Keratinocyte (primary cell): ENCODE data around the gene TMEM169. TPM values are rescaled to one million over a fixed set of nuclear protein-coding genes. Genes with fewer than 3 reads are reported as not detected.

Experiments used
- DNase-seq: peaks from one replicate; pipeline ENCODE4 v3.0.0-alpha.2; 2011; ENCODE audit warnings: low read depth, missing footprints, low spot score
- FAIRE-seq: peaks from 2 replicates; lab custom pipeline; 2011; peaks lifted over from hg19 to GRCh38; lab: Jason Lieb, UNC
- H2AFZ ChIP-seq: 2 replicates; pipeline ENCODE4 v1.6.0; 2012; ENCODE audit warnings: low read length, control low read depth, inconsistent platforms; ENCODE audit not compliant: control insufficient read depth
- H3K27ac ChIP-seq: 2 replicates; pipeline ENCODE4 v1.5.1; 2011; ENCODE audit warnings: low read length; ENCODE audit not compliant: control insufficient read depth, insufficient read depth
- H3K27me3 ChIP-seq: 3 replicates; pipeline ENCODE4 v1.6.0; 2011; ENCODE audit warnings: low read length; ENCODE audit not compliant: control insufficient read depth, insufficient read depth; ENCODE audit errors: extremely low read depth
- H3K36me3 ChIP-seq, 2 experiments: 2 replicates in 1 of 2; 3 replicates in 1 of 2; pipeline ENCODE4 v1.5.1; 2011; ENCODE audit warnings: low read length in 2 of 2, mild to moderate bottlenecking in 1 of 2; ENCODE audit not compliant: control insufficient read depth in 2 of 2, insufficient read depth in 2 of 2; ENCODE audit errors: extremely low read depth in 1 of 2
- H3K4me1 ChIP-seq: 3 replicates; pipeline ENCODE4 v1.5.1; 2011; ENCODE audit warnings: low read length; ENCODE audit not compliant: control insufficient read depth, insufficient read depth; ENCODE audit errors: extremely low read depth
- H3K4me2 ChIP-seq: 3 replicates; pipeline ENCODE4 v1.6.0; 2011; ENCODE audit warnings: low read depth, low read length; ENCODE audit not compliant: control insufficient read depth, insufficient read depth; ENCODE audit errors: extremely low read depth
- H3K4me3 ChIP-seq, 3 experiments: fragments of 200-600 bp in 1 of 3; sonication (generic) in 1 of 3; 2 replicates in 2 of 3; 3 replicates in 1 of 3; pipeline ENCODE4 v1.5.1; 2011 to 2016; ENCODE audit warnings: low read length in 3 of 3, mild to moderate bottlenecking in 3 of 3, control low read depth in 2 of 3, inconsistent platforms in 1 of 3, low read depth in 1 of 3, mixed read lengths in 1 of 3, mixed run types in 1 of 3, moderate library complexity in 1 of 3; ENCODE audit not compliant: control insufficient read depth in 2 of 3, insufficient read depth in 2 of 3; ENCODE audit errors: extremely low read depth in 1 of 3
- H3K79me2 ChIP-seq: 2 replicates; pipeline ENCODE4 v1.6.0; 2012; ENCODE audit warnings: low read length; ENCODE audit not compliant: control insufficient read depth, insufficient read depth
- H3K9ac ChIP-seq: 3 replicates; pipeline ENCODE4 v1.6.0; 2011; ENCODE audit warnings: low read length; ENCODE audit not compliant: control insufficient read depth, insufficient read depth; ENCODE audit errors: extremely low read depth
- H3K9me1 ChIP-seq: 3 replicates; pipeline ENCODE4 v1.6.0; 2011; ENCODE audit warnings: low read length; ENCODE audit not compliant: control insufficient read depth, insufficient read depth; ENCODE audit errors: extremely low read depth
- H3K9me3 ChIP-seq: 2 replicates; pipeline ENCODE4 v1.5.1; 2012; ENCODE audit warnings: low read depth, low read length; ENCODE audit not compliant: control insufficient read depth
- H4K20me1 ChIP-seq: 3 replicates; pipeline ENCODE4 v1.6.0; 2011; ENCODE audit warnings: low read length; ENCODE audit not compliant: control insufficient read depth, insufficient read depth; ENCODE audit errors: extremely low read depth
- EZH2 ChIP-seq: IDR thresholded peaks from one replicate; pipeline ENCODE4 v1.6.1; 2012; ENCODE audit warnings: inconsistent platforms, mild to moderate bottlenecking, low read length, moderate library complexity
- dilution Hi-C: fragments of 300-500 bp; cut with MboI; formaldehyde crosslinking; loops from one replicate; pipeline ENCODE4 v1.7.0; 2020; ENCODE audit warnings: low sequenced_read_pairs; ENCODE audit not compliant: extremely low pct_ligation_motif_present
- polyA plus RNA-seq, 5 experiments: library from polyadenylated mRNA; depleted of rRNA in 3 of 5; stranded (reverse) in 3 of 5; stranded (forward) in 1 of 5; unstranded in 1 of 5; fragments of >200 nt; gene quantifications; 1 replicate in 1 of 5; 2 replicates in 3 of 5; 3 replicates in 1 of 5; pipeline versions ENCODE4 v1.2.1 to v1.2.3, GENCODE V29; 2011 to 2012; ENCODE audit warnings: missing spikeins in 2 of 5, low read depth in 1 of 5, low replicate concordance in 1 of 5
- TF ChIP-seq, protein P1 (sequence below), 3 experiments: IDR thresholded peaks in 1 of 3; conservative IDR thresholded peaks in 1 of 3; optimal IDR thresholded peaks in 1 of 3; 2 replicates in 2 of 3; 3 replicates in 1 of 3; pipeline versions ENCODE3 to v1.5.1; 2011; ENCODE audit warnings: low read length in 3 of 3, mild to moderate bottlenecking in 3 of 3, moderate library complexity in 2 of 3, control low read depth in 1 of 3, inconsistent platforms in 1 of 3; ENCODE audit not compliant: insufficient read depth in 2 of 3; ENCODE audit errors: extremely low read depth in 1 of 3

The TMEM169 gene
- polyA plus RNA-seq, 1 donor (not counting 4 experiments of a cell fraction or from before 2014, with no cell fraction given): not detected

DNA sequence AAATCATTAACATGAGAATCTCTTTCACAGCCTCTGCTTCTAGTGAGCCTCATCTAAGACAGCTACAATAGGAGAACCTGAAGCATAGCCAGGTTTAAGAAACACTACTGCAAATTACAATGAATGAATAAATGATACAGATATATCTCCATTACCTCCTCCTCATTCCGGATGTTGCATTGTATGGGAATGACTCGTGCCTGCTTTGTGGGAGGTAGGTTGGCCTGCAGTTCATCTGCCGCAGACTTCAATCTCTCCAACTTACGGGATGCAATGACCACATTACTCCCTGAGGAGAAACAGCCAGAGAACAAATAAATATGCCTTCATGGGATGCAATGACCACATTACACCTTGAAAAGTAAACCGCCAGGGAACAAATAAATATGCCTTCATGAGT lies 15.5 kb upstream of the TMEM169 start:
- no peak overlapping the region for H3K9ac ChIP-seq
- dilution Hi-C loops: no loop called here
- no peaks in the 10 kb centered on the region for H3K27me3 ChIP-seq
- no peaks in the 10 kb centered on the region for H4K20me1 ChIP-seq
- H3K27ac ChIP-seq: no peak overlapping the region
- H3K9me3 ChIP-seq: no peaks in the 10 kb centered on the region
- no peaks in the 10 kb centered on the region for H3K79me2 ChIP-seq
- H3K36me3 ChIP-seq: no peaks in the 10 kb centered on the region
- no peak for TF ChIP-seq EZH2
- TF ChIP-seq, protein P1, sequence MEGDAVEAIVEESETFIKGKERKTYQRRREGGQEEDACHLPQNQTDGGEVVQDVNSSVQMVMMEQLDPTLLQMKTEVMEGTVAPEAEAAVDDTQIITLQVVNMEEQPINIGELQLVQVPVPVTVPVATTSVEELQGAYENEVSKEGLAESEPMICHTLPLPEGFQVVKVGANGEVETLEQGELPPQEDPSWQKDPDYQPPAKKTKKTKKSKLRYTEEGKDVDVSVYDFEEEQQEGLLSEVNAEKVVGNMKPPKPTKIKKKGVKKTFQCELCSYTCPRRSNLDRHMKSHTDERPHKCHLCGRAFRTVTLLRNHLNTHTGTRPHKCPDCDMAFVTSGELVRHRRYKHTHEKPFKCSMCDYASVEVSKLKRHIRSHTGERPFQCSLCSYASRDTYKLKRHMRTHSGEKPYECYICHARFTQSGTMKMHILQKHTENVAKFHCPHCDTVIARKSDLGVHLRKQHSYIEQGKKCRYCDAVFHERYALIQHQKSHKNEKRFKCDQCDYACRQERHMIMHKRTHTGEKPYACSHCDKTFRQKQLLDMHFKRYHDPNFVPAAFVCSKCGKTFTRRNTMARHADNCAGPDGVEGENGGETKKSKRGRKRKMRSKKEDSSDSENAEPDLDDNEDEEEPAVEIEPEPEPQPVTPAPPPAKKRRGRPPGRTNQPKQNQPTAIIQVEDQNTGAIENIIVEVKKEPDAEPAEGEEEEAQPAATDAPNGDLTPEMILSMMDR (optimal IDR thresholded peaks at IDR 0.05 in 1 of 3, IDR thresholded peaks at IDR 0.05 in 1 of 3, conservative IDR thresholded peaks at IDR 0.05 in 1 of 3; ENCODE audit: extremely low read depth in 1 of 3, insufficient read depth in 2 of 3, low read length in 3 of 3): no peak
- no peaks in the 10 kb centered on the region for H3K4me1 ChIP-seq
- no peak overlapping the region for H2AFZ ChIP-seq
- H3K4me3 ChIP-seq: no peak overlapping the region
- FAIRE-seq: no peak
- DNase-seq: no peak
- no peaks in the 10 kb centered on the region for H3K9me1 ChIP-seq
- H3K4me2 ChIP-seq: no peak overlapping the region

DNA sequence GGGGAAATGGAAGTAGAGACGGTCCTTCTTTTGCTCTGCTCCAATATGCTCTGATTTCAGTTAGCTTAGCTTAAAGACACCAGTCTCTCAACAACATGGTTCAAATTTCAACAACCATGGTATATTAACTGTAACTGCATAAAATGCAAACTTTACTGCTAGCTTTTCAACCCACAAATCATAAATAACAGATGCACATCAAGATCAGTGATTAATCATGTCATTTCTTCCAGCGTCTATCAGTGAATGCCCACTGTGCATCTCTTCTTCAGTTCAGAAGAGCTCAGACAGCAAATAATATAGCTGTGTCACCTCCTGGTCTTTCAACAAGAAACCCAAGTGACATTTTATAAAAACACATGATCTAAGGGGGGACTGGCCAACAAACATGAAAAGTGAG lies 12.7 kb upstream of the TMEM169 start:
- Histone ChIP-seq H3K27ac (no peak overlapping the region), H4K20me1 (no peaks in the 10 kb centered on the region), H3K36me3 (no peaks in the 10 kb centered on the region), H2AFZ (no peak overlapping the region), H3K4me2 (no peak overlapping the region), H3K9me1 (no peaks in the 10 kb centered on the region), H3K4me1 (no peaks in the 10 kb centered on the region), H3K9me3 (no peaks in the 10 kb centered on the region), H3K27me3 (no peaks in the 10 kb centered on the region), H3K79me2 (no peaks in the 10 kb centered on the region), H3K4me3 (no peak overlapping the region), H3K9ac (no peak overlapping the region)
- FAIRE-seq: no peak
- TF ChIP-seq, protein P1 (optimal IDR thresholded peaks at IDR 0.05 in 1 of 3, IDR thresholded peaks at IDR 0.05 in 1 of 3, conservative IDR thresholded peaks at IDR 0.05 in 1 of 3; ENCODE audit: extremely low read depth in 1 of 3, insufficient read depth in 2 of 3, low read length in 3 of 3): no peak
- TF ChIP-seq EZH2: no peak
- DNase-seq: no peak
- dilution Hi-C loops: no loop called here
